Measurements from ENCODE around the gene RAB25. TPM values are rescaled to one million over a fixed set of nuclear protein-coding genes. Genes with fewer than 3 reads are reported as not detected.

The RAB25 gene
- total RNA-seq, 2 experiments from 2014 or later, result 0.46 to 0.77 TPM

- H3K4me1 Mint-ChIP-seq, result peaks cover 41% of the 10 kb centered on the region
- POLR2A ChIA-PET, result interaction anchor here (0.6 to 1.6 kb wide), 4 partner anchors 9 to 36 kb away, joined by 3 to 10 read pairs (median 7); no protein-coding TSS in a partner anchor
- H3K4me3 Mint-ChIP-seq, result peak overlapping the region; percentile 55
- intact Hi-C loops (cut with DNase I, micrococcal nuclease), result no loop called here
- ATAC-seq, result no peak
- DNase-seq, result no peak
- H3K9me3 Mint-ChIP-seq (ENCODE audit: low read depth), result no peaks in the 10 kb centered on the region
- CTCF ChIA-PET, result interaction anchor here (0.6 to 29.1 kb wide), 7 partner anchors 10 to 411 kb away, joined by 3 to 929 read pairs (median 3); partner anchors contain the start of gene MEX3A
- H3K36me3 Mint-ChIP-seq (ENCODE audit: low read depth), result peaks cover 21% of the 10 kb centered on the region
- H3K27ac Mint-ChIP-seq, result no peak overlapping the region
- H3K27me3 Mint-ChIP-seq, result peaks cover 15% of the 10 kb centered on the region
These were observed 57.4 kb downstream of the RAB25 start for GRCh38 chr1:156118177-156118868.

DNA sequence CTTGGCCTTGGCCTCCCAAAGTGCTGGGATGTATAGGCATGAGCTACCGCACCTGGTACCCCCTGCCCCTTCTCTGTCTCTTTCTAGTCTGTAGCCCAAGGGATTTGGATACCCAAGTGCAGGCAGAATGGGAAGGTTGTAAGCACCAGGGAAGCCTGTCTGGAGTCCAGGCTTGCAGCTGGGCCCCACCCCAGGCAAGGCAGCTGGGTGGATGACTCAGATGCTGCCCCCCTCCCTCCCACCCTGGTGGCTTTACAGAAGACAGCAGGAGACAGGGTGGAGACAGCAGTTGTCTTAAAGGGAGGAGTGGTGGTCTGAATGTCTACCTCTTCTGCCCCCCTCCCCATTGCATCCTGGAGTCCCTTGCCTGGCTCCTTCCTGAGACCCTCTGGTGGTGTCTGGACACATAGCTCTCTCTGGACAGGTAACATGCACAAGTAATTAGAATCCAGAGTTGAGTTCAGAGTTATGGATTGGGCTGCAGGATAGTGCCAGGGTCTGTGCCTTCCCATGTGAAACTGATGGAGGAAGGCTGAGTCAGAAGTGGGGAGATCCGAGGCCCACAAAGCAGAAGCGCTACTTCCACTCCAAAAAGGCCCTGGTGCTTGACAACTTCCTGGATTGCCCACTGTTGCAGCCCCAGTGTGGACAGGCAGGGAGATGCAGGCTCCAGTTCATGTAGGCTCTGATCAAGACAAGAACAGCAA, 58.7 kb downstream of the RAB25 start:
- Mint-ChIP-seq H3K27ac (no peak overlapping the region), H3K36me3 (ENCODE audit: low read depth) (peaks cover 21% of the 10 kb centered on the region), H3K4me3 (peak overlapping the region; percentile 43)

More for the DNA sequence above, 58.7 kb downstream of the RAB25 start:
- intact Hi-C loops (cut with DNase I, micrococcal nuclease), result no loop called here
- peak; percentile 11 for ATAC-seq
- ChIA-PET POLR2A (interaction anchor here (1.2 to 1.6 kb wide), 2 partner anchors 7 to 23 kb away, joined by 8 to 10 read pairs; no protein-coding TSS in a partner anchor), CTCF (interaction anchor here (0.5 to 29.1 kb wide), 4 partner anchors 24 to 1486 kb away, joined by 3 to 929 read pairs (median 3); partner anchors contain the start of gene MEX3A)
- DNase-seq, result peak; percentile 40
- peaks cover 44% of the 10 kb centered on the region for H3K4me1 Mint-ChIP-seq
- peaks cover 12% of the 10 kb centered on the region for H3K27me3 Mint-ChIP-seq
- no peaks in the 10 kb centered on the region for H3K9me3 Mint-ChIP-seq (ENCODE audit: low read depth)

Other genes starting within 250 kb of the RAB25 start
- 10 to 100 TPM; 44.2 to 48.8 TPM for gene GON4L, start 203.9 kb upstream of the RAB25 start, total RNA-seq
- 10 to 100 TPM; 14.3 to 14.8 TPM for gene SYT11, start 201.6 kb upstream of the RAB25 start, total RNA-seq
- 10 to 100 TPM; 20.3 to 23.0 TPM for gene RIT1, start 149.8 kb upstream of the RAB25 start, total RNA-seq
- gene KHDC4, start 126.7 kb upstream of the RAB25 start, total RNA-seq, result 10 to 100 TPM; 68.7 to 97.5 TPM
- not detected for gene RXFP4, start 119.5 kb upstream of the RAB25 start, total RNA-seq
- gene ARHGEF2, start 82.6 kb upstream of the RAB25 start, total RNA-seq, result 100 to 1,000 TPM; 135 to 216 TPM
- gene SSR2, start 40.2 kb upstream of the RAB25 start, total RNA-seq, result 100 to 1,000 TPM; 143 to 197 TPM
- gene UBQLN4, start 7.4 kb upstream of the RAB25 start, total RNA-seq, result 10 to 100 TPM; 34.5 to 49.0 TPM
- 10 to 100 TPM; 26.1 to 50.3 TPM for gene LAMTOR2, start 6.4 kb upstream of the RAB25 start, total RNA-seq
- under 1 TPM; 0.48 to 0.79 TPM for gene MEX3A, start 21.3 kb downstream of the RAB25 start, total RNA-seq
- 100 to 1,000 TPM; 184 to 218 TPM for gene LMNA, start 53.6 kb downstream of the RAB25 start, total RNA-seq
- 10 to 100 TPM; 53.3 to 64.5 TPM for gene SEMA4A, start 92.4 kb downstream of the RAB25 start, total RNA-seq
- gene SLC25A44, start 132.9 kb downstream of the RAB25 start, total RNA-seq, result 10 to 100 TPM; 42.4 to 51.9 TPM
- gene PMF1, start 151.8 kb downstream of the RAB25 start, total RNA-seq, result 100 to 1,000 TPM; 108 to 117 TPM
- 1 to 10 TPM; 2.1 to 2.4 TPM for gene BGLAP, start 181.0 kb downstream of the RAB25 start, total RNA-seq
- gene PAQR6, start 186.9 kb downstream of the RAB25 start, total RNA-seq, result 1 to 10 TPM; 4.7 to 5.7 TPM
- gene SMG5, start 221.7 kb downstream of the RAB25 start, total RNA-seq, result 10 to 100 TPM; 61.7 to 64.6 TPM
- 10 to 100 TPM; 10.2 to 10.5 TPM for gene TMEM79, start 223.2 kb downstream of the RAB25 start, total RNA-seq
- 10 to 100 TPM; 10.8 to 12.1 TPM for gene GLMP, start 234.5 kb downstream of the RAB25 start, total RNA-seq
- gene VHLL, start 238.1 kb downstream of the RAB25 start, total RNA-seq, result under 1 TPM in 1 of 2 experiments, not detected in 1; 0.28 TPM

All from activated CD4-positive, alpha-beta T cell treated with anti-CD3 and anti-CD28 coated beads for 36 hours (primary cell).